Measurements from ENCODE around the gene MMP7. TPM values are rescaled to one million over a fixed set of nuclear protein-coding genes. Genes with fewer than 3 reads are reported as not detected.
A peak's percentile ranks its signal among the peaks of the same experiment; 100 is the strongest.

Gene MMP7
- total and polyA plus RNA-seq, 2 donors (not counting 1 experiment from before 2014, with no cell fraction given) = 0.17 TPM; not detected in 1

- Histone ChIP-seq H3K27ac (ENCODE audit: insufficient read depth, low read length) (no peak overlapping the region), H3K79me2 (ENCODE audit: control insufficient read depth, insufficient read depth, low read length) (no peaks in the 10 kb centered on the region), H4K20me1 (ENCODE audit: control insufficient read depth, extremely low read depth, insufficient read depth, low read length) (no peaks in the 10 kb centered on the region), H3K4me3 (replicated peaks in 1 of 4; ENCODE audit: control extremely low read depth in 1 of 4, insufficient read depth in 1 of 4, low read depth in 3 of 4, low read length in 4 of 4) (no peak overlapping the region), H3K9me3 (ENCODE audit: control insufficient read depth, insufficient read depth, low read depth, low read length) (no peaks in the 10 kb centered on the region), H3K4me1 (ENCODE audit: control insufficient read depth, extremely low read depth, insufficient read depth, low read length) (no peaks in the 10 kb centered on the region), H3K4me2 (ENCODE audit: extremely low read depth, insufficient read depth, low read length) (no peak overlapping the region), H3K9ac (ENCODE audit: insufficient read depth, low read length) (no peak overlapping the region), H3K27me3 (ENCODE audit: control insufficient read depth, insufficient read depth, low read length) (peaks cover 4% of the 10 kb centered on the region), H2AFZ (ENCODE audit: low read length) (no peak overlapping the region), H3K36me3 (ENCODE audit: control insufficient read depth, insufficient read depth, low read length) (no peaks in the 10 kb centered on the region)
- TF ChIP-seq CTCF (conservative IDR thresholded peaks at IDR 0.05 in 1 of 2, IDR thresholded peaks at IDR 0.05 in 1 of 2; ENCODE audit: low read depth in 1 of 2, low read length in 2 of 2) = no peak
- no peak for DNase-seq (ENCODE audit: low read depth in 2 of 2)
These were observed 16.4 kb upstream of the MMP7 start for GRCh38 chr11:102546923-102547471.

- no peak overlapping the region for H3K9ac ChIP-seq (ENCODE audit: insufficient read depth, low read length)
- peak in 1 of 2 donors; percentile 8 for DNase-seq (ENCODE audit: low read depth in 2 of 2)
- no peaks in the 10 kb centered on the region for H3K36me3 ChIP-seq (ENCODE audit: control insufficient read depth, insufficient read depth, low read length)
These were observed 15.9 kb upstream of the MMP7 start for GRCh38 chr11:102546427-102546826.

GRCh38 chr11:102545701-102546100 lies 15.2 kb upstream of the MMP7 start:
- Histone ChIP-seq H3K4me3 (replicated peaks in 1 of 4; ENCODE audit: control extremely low read depth in 1 of 4, insufficient read depth in 1 of 4, low read depth in 3 of 4, low read length in 4 of 4) (no peak overlapping the region), H3K36me3 (ENCODE audit: control insufficient read depth, insufficient read depth, low read length) (no peaks in the 10 kb centered on the region), H3K27me3 (ENCODE audit: control insufficient read depth, insufficient read depth, low read length) (peaks cover 2% of the 10 kb centered on the region), H3K9me3 (ENCODE audit: control insufficient read depth, insufficient read depth, low read depth, low read length) (no peaks in the 10 kb centered on the region), H3K9ac (ENCODE audit: insufficient read depth, low read length) (no peak overlapping the region), H3K79me2 (ENCODE audit: control insufficient read depth, insufficient read depth, low read length) (no peaks in the 10 kb centered on the region), H3K27ac (ENCODE audit: insufficient read depth, low read length) (no peak overlapping the region), H4K20me1 (ENCODE audit: control insufficient read depth, extremely low read depth, insufficient read depth, low read length) (no peaks in the 10 kb centered on the region), H3K4me2 (ENCODE audit: extremely low read depth, insufficient read depth, low read length) (no peak overlapping the region), H3K4me1 (ENCODE audit: control insufficient read depth, extremely low read depth, insufficient read depth, low read length) (no peaks in the 10 kb centered on the region), H2AFZ (ENCODE audit: low read length) (no peak overlapping the region)
- TF ChIP-seq CTCF (conservative IDR thresholded peaks at IDR 0.05 in 1 of 2, IDR thresholded peaks at IDR 0.05 in 1 of 2; ENCODE audit: low read depth in 1 of 2, low read length in 2 of 2) (no peak), EZH2 (IDR thresholded peaks at IDR 0.05; ENCODE audit: low read length, missing control alignments) (no peak)
- no peak for DNase-seq (ENCODE audit: low read depth in 2 of 2)

More at GRCh38 chr11:102546427-102546826, 15.9 kb upstream of the MMP7 start:
- Histone ChIP-seq H4K20me1 (ENCODE audit: control insufficient read depth, extremely low read depth, insufficient read depth, low read length) (no peaks in the 10 kb centered on the region), H3K79me2 (ENCODE audit: control insufficient read depth, insufficient read depth, low read length) (no peaks in the 10 kb centered on the region), H3K9me3 (ENCODE audit: control insufficient read depth, insufficient read depth, low read depth, low read length) (no peaks in the 10 kb centered on the region), H3K4me1 (ENCODE audit: control insufficient read depth, extremely low read depth, insufficient read depth, low read length) (no peaks in the 10 kb centered on the region), H2AFZ (ENCODE audit: low read length) (no peak overlapping the region), H3K4me3 (replicated peaks in 1 of 4; ENCODE audit: control extremely low read depth in 1 of 4, insufficient read depth in 1 of 4, low read depth in 3 of 4, low read length in 4 of 4) (no peak overlapping the region), H3K27ac (ENCODE audit: insufficient read depth, low read length) (no peak overlapping the region), H3K4me2 (ENCODE audit: extremely low read depth, insufficient read depth, low read length) (no peak overlapping the region), H3K27me3 (ENCODE audit: control insufficient read depth, insufficient read depth, low read length) (peaks cover 4% of the 10 kb centered on the region)
- TF ChIP-seq CTCF (conservative IDR thresholded peaks at IDR 0.05 in 1 of 2, IDR thresholded peaks at IDR 0.05 in 1 of 2; ENCODE audit: low read depth in 1 of 2, low read length in 2 of 2) = no peak
